Subcutaneous abdominal adipose tissue (tissue), 5 donors: Measurements from ENCODE around the gene PYGO2.
"Not testable (repeated sequence)": the region's sequence is repeated elsewhere in the genome, so short reads cannot be mapped to it uniquely, and the experiment has no call there.

Experiments
- H3K27ac ChIP-seq: one replicate; pipeline ENCODE4 v1.7.0; 2013; ENCODE audit warnings: low read depth, mild to moderate bottlenecking, inconsistent platforms, low read length, moderate library complexity
- H3K27me3 ChIP-seq, 5 donors: one replicate each; pipeline ENCODE4 v1.7.0; 2013; ENCODE audit warnings: low read length in 5 of 5, inconsistent platforms in 1 of 5; ENCODE audit not compliant: control insufficient read depth in 5 of 5, insufficient read depth in 4 of 5
- H3K36me3 ChIP-seq, 5 donors: one replicate each; pipeline ENCODE4 v1.7.0; 2013; ENCODE audit warnings: low read length in 5 of 5; ENCODE audit not compliant: control insufficient read depth in 5 of 5, insufficient read depth in 5 of 5
- H3K4me1 ChIP-seq, 5 donors: one replicate each; pipeline ENCODE4 v1.7.0; 2013; ENCODE audit warnings: low read length in 5 of 5, mild to moderate bottlenecking in 3 of 5, moderate library complexity in 1 of 5; ENCODE audit not compliant: control insufficient read depth in 5 of 5, insufficient read depth in 5 of 5
- H3K4me3 ChIP-seq, 5 donors: one replicate each; pipeline ENCODE4 v1.7.0; 2013; ENCODE audit warnings: low read length in 5 of 5, low read depth in 1 of 5
- H3K9ac ChIP-seq, 5 donors: one replicate each; pipeline ENCODE4 v1.7.0; 2013; ENCODE audit warnings: low read length in 5 of 5, mild to moderate bottlenecking in 4 of 5, moderate library complexity in 3 of 5
- H3K9me3 ChIP-seq, 5 donors: one replicate each; pipeline ENCODE4 v1.7.0; 2013; ENCODE audit warnings: low read length in 5 of 5; ENCODE audit not compliant: control insufficient read depth in 5 of 5
- donor health status: healthy.
- donor health status: healthy.
- donor health status: healthy.
- donor health status: healthy.
- donor health status: healthy.

PYGO2 gene

DNA sequence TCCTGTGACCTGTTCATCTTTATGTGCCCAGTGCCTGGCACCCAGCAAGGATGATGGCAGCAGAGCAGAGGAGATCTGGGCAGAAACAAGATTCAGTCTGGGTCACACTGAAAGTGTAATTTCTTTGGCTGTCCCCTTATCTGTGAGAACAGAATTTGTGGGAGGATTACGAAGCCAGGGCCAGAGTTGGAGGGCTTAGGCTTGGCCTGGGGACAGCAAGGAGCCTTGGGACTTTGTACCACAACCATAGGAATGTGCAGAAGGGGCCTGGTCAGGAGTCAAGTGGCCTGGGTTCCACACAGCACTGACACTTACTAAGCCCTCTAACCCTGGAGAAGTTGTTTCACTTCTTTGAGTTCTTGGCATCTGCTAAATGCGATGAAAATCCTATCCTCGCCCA, 37.9 kb downstream of the PYGO2 start:
- Histone ChIP-seq H3K4me1 (peaks cover 0 to 7% (median 0%) of the 10 kb centered on the region in 5 donors), H3K4me3 (no peak overlapping the region), H3K9ac (no peak overlapping the region), H3K9me3 (no peaks in the 10 kb centered on the region), H3K27ac (no peak overlapping the region), H3K27me3 (no peaks in the 10 kb centered on the region), H3K36me3 (peaks cover 0 to 64% (median 54%) of the 10 kb centered on the region in 5 donors)

DNA sequence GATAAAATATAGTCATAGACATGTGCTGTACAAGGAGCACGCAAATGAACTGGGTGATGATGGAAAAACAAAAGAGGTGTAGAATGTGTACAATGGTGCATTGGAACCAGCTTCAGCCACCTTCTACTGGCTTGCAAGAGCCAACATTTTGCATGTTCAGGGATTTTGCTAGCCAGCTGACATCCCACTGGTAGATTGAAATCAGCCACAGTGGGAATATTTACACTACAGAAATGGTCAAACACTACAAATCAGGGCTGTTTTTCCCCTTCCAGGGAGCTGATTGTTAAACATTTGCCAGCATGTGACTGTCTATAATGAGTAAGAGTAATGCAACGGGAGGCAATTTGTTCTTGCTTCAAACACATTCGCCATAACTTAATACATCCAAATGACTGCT, 48.3 kb downstream of the PYGO2 start:
- H3K4me1 ChIP-seq: peaks cover 0 to 6% (median 3%) of the 10 kb centered on the region in 5 donors
- H3K36me3 ChIP-seq: peaks cover 0 to 2% (median 0%) of the 10 kb centered on the region in 5 donors
- H3K27me3 ChIP-seq: no peaks in the 10 kb centered on the region
- H3K9me3 ChIP-seq: no peaks in the 10 kb centered on the region
- no peak overlapping the region for H3K9ac ChIP-seq
- no peak overlapping the region for H3K4me3 ChIP-seq
- no peak overlapping the region for H3K27ac ChIP-seq

DNA sequence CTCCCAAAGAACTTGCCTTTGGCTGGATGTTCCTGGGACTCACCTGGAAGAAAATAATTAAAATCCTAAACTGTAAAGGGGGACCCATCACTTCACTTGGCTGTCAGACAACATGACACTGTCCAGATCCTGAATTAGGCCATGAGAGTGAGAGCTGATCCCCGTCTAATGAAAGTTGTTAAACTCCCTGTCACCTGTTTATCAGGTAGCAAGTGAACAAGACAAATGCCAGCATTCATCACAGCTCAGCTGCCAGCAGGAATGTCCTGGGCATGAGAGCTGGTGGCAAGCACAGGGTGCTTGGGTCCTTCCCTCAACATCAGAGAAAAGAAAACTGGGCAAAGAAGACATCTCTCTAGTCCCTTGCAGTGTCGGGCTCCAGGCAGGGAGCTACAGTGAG, 48.8 kb downstream of the PYGO2 start:
- no peak overlapping the region for H3K9ac ChIP-seq
- peaks cover 0 to 6% (median 3%) of the 10 kb centered on the region in 5 donors for H3K4me1 ChIP-seq
- H3K9me3 ChIP-seq: no peaks in the 10 kb centered on the region
- peaks cover 0 to 2% (median 0%) of the 10 kb centered on the region in 5 donors for H3K36me3 ChIP-seq
- no peak overlapping the region for H3K27ac ChIP-seq
- no peak overlapping the region for H3K4me3 ChIP-seq
- no peaks in the 10 kb centered on the region for H3K27me3 ChIP-seq

DNA sequence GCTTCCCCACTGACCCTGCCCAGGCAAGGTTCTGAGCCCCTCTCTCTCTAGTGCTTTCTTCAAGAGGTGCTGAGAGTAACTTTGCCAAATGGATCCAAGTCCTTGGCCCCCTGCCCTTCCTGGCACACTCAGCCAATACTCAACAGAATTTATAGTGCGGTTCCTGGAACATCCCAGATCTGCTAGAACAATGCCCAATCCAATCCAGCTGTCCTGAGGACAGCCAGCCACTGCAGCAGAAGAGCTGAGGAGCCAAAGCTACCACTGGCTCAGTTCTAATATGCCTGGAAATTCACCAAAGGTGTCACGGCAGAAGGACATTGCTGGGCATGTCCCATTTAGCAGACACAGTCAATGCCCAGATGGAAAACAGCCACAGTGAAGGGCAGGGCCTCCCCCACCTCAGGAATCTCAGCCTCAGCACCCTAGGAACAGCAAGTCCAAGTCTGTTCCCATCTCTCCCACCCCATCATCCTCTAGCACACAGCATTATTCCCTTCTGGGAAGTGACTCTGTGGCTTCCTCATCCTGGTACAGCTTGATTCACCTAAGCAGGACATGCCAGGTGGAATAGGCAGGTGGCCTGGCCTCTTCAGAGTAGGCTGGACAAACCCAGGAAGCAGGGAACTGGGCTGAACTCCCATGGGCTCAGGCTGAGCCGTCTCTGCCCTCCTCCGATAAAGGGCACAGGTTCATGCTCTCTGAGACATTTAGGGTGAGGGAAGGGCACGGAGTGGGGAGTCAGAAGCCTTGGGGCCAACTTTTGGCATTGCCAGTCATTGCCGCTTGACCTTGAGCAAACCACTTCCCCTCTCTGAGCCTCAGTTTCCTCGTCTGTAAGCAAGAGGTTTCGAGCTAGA, 49.7 kb downstream of the PYGO2 start:
- peaks cover 0 to 6% (median 3%) of the 10 kb centered on the region in 5 donors for H3K4me1 ChIP-seq
- no peak overlapping the region for H3K4me3 ChIP-seq
- H3K9ac ChIP-seq: no peak overlapping the region
- no peak overlapping the region for H3K27ac ChIP-seq
- peaks cover 0 to 2% (median 0%) of the 10 kb centered on the region in 5 donors for H3K36me3 ChIP-seq
- H3K9me3 ChIP-seq: no peaks in the 10 kb centered on the region
- no peaks in the 10 kb centered on the region for H3K27me3 ChIP-seq

DNA sequence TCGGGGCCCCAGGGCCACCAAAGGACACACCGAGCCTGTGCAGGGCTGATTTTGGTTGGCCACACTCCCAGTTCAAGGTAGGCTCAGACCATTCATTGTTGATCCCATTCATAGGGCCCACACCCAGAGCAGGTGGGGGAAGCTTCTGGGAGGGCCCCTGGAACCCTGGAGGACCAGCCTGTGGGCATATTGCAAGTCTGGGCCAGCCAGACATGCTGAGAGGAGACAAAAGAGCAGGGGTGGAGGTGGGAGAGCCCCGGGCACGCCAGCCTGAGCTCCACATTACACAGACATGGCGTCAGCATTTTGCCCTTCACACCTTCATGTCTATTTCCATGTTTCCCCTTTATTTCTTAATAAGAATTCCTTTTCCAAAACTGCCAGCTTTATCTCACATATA, 50.7 kb downstream of the PYGO2 start:
- H3K27me3 ChIP-seq: no peaks in the 10 kb centered on the region
- peaks cover 0 to 2% (median 0%) of the 10 kb centered on the region in 5 donors for H3K36me3 ChIP-seq
- peaks cover 0 to 6% (median 3%) of the 10 kb centered on the region in 5 donors for H3K4me1 ChIP-seq
- H3K9me3 ChIP-seq: no peaks in the 10 kb centered on the region
- H3K9ac ChIP-seq: no peak overlapping the region
- H3K27ac ChIP-seq: no peak overlapping the region
- no peak overlapping the region for H3K4me3 ChIP-seq

DNA sequence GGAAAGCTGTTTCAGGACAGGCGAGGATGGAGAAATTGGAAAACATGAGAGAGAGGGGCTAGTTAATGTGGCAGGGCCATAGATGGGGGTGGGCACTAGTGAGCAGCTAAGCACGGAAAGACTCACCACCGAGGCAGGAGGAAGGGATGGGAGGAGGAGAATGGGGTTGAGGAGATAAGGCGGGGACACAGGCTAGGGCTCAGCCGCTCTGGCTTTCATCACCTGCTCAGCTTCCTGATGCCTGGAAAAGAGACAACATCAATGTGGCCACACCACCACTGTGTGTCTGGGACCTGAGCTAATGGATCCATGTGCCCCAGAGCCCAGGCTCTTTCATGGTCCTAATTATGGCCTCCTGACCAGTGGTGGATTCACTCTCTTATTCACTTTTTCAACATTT, 52.6 kb downstream of the PYGO2 start:
- Histone ChIP-seq H3K9ac (no peak overlapping the region), H3K27me3 (no peaks in the 10 kb centered on the region), H3K9me3 (no peaks in the 10 kb centered on the region), H3K4me1 (peaks cover 0 to 6% (median 3%) of the 10 kb centered on the region in 5 donors), H3K4me3 (no peak overlapping the region), H3K36me3 (peaks cover 0 to 2% (median 0%) of the 10 kb centered on the region in 5 donors), H3K27ac (no peak overlapping the region)

DNA sequence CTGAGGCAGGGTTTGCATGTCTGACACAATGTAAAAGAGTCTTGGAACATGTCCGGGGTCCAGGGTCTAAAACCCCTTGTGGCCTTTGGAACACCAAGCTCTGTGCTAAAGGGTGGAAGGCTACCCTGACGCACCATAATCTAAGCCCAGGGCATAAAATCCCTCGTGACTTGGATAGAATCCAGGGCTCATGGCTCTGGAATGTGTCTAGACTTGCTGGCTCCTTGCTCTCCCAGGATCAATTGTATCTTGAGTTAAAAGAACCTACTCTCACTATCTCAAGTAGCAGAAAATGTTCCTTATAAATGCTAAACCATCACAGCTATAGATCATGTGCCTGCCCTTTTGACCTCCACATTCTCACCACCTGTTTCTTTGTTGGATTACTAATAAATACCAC, 53.5 kb downstream of the PYGO2 start:
- not testable (repeated sequence) for H3K4me1 ChIP-seq, H3K9me3 ChIP-seq, H3K4me3 ChIP-seq, H3K27ac ChIP-seq, H3K36me3 ChIP-seq, H3K27me3 ChIP-seq, H3K9ac ChIP-seq
